Endothelial cell of umbilical vein (primary cell): ENCODE results near the gene C7. TPM values are rescaled to one million over a fixed set of nuclear protein-coding genes. Genes with fewer than 3 reads are reported as not detected.

Source experiments
- BruUV-seq: library from RNA; stranded (reverse); fragments of 400-500 nt; replicated peaks from 2 replicates; lab custom pipeline; 2021; lab: Mats Ljungman, UMichigan
- CTCF ChIA-PET: fragments of 300-600, 350-600 bp; sonication (Branson Sonifier 250); formaldehyde crosslinking; loops from one replicate; lab custom pipeline; 2021; ENCODE audit warnings: antibody characterized with exemption, inconsistent platforms; lab: Charles Lee
- POLR2A ChIA-PET: fragments of 300-600, 350-600 bp; sonication (Branson Sonifier 250); formaldehyde crosslinking; loops from one replicate; lab custom pipeline; 2021; ENCODE audit warnings: antibody characterized with exemption, inconsistent platforms; lab: Charles Lee
- DNase-seq: peaks from one replicate; pipeline ENCODE4 v3.0.0-alpha.2; 2011; ENCODE audit warnings: low read depth, low spot score
- FAIRE-seq: peaks from 2 replicates; lab custom pipeline; 2011; peaks lifted over from hg19 to GRCh38; lab: Jason Lieb, UNC
- H2AFZ ChIP-seq: 2 replicates; pipeline ENCODE4 v1.6.0; 2012; ENCODE audit warnings: low read depth, low read length, control low read depth, inconsistent platforms
- H3K27ac ChIP-seq: 2 replicates; pipeline ENCODE4 v1.5.1; 2011; ENCODE audit warnings: low read depth, mild to moderate bottlenecking, control low read depth, low read length, moderate library complexity; ENCODE audit not compliant: insufficient read depth
- H3K27me3 ChIP-seq, 2 experiments: 2 replicates each; pipeline versions ENCODE4 v1.6.0 to v1.6.1; 2011; ENCODE audit warnings: low read length in 2 of 2, mixed read lengths in 1 of 2; ENCODE audit not compliant: control insufficient read depth in 2 of 2, insufficient read depth in 2 of 2
- H3K36me3 ChIP-seq, 2 experiments: 2 replicates in 1 of 2; 3 replicates in 1 of 2; pipeline ENCODE4 v1.5.1; 2011; ENCODE audit warnings: low read length in 2 of 2, mild to moderate bottlenecking in 1 of 2, moderate library complexity in 1 of 2; ENCODE audit not compliant: control insufficient read depth in 2 of 2, insufficient read depth in 2 of 2; ENCODE audit errors: extremely low read depth in 1 of 2
- H3K4me1 ChIP-seq: 3 replicates; pipeline ENCODE4 v1.5.1; 2011; ENCODE audit warnings: mild to moderate bottlenecking, low read length; ENCODE audit not compliant: control insufficient read depth, insufficient read depth; ENCODE audit errors: extremely low read depth
- H3K4me2 ChIP-seq: 2 replicates; pipeline ENCODE4 v1.6.1; 2011; ENCODE audit warnings: low read length, control low read depth, mixed read lengths; ENCODE audit not compliant: insufficient read depth
- H3K4me3 ChIP-seq, 3 experiments: fragments of 200-600 bp in 1 of 3; sonication (generic), shearing (Covaris generic) in 1 of 3; replicated peaks in 1 of 3; 2 replicates each; pipeline ENCODE4 v1.5.1; 2011 to 2016; ENCODE audit warnings: control low read depth in 3 of 3, low read length in 3 of 3, mild to moderate bottlenecking in 2 of 3, inconsistent platforms in 1 of 3, low read depth in 1 of 3, moderate library complexity in 1 of 3; ENCODE audit not compliant: insufficient read depth in 1 of 3
- H3K79me2 ChIP-seq: 2 replicates; pipeline ENCODE4 v1.6.0; 2012; ENCODE audit warnings: low read length, inconsistent platforms; ENCODE audit not compliant: control insufficient read depth, insufficient read depth
- H3K9ac ChIP-seq: replicated peaks from 2 replicates; pipeline ENCODE3; 2011; ENCODE audit warnings: low read length, control low read depth; ENCODE audit not compliant: insufficient read depth; ENCODE audit errors: extremely low read depth
- H3K9me1 ChIP-seq: replicated peaks from 3 replicates; pipeline ENCODE4 v1.6.0; 2011; ENCODE audit warnings: mild to moderate bottlenecking, low read length; ENCODE audit not compliant: control insufficient read depth, insufficient read depth; ENCODE audit errors: extremely low read depth
- H3K9me3 ChIP-seq: replicated peaks from 2 replicates; pipeline ENCODE4 v1.5.1; 2012; ENCODE audit warnings: low read length, inconsistent platforms; ENCODE audit not compliant: control insufficient read depth, insufficient read depth
- H4K20me1 ChIP-seq: replicated peaks from 2 replicates; pipeline ENCODE3; 2011; ENCODE audit warnings: mild to moderate bottlenecking, low read length; ENCODE audit not compliant: control insufficient read depth, insufficient read depth; ENCODE audit errors: extremely low read depth
- EZH2 ChIP-seq: IDR thresholded peaks from 2 replicates; pipeline ENCODE4 v1.6.1; 2012; ENCODE audit warnings: borderline replicate concordance, low read depth, mild to moderate bottlenecking, moderate library complexity, low read length, inconsistent platforms; ENCODE audit not compliant: severe bottlenecking
- FOS ChIP-seq: IDR thresholded peaks from 2 replicates; pipeline ENCODE4 v1.6.1; 2011; ENCODE audit warnings: mild to moderate bottlenecking, low read length, moderate library complexity, borderline replicate concordance; ENCODE audit not compliant: insufficient read depth
- GATA2 ChIP-seq: IDR thresholded peaks from 2 replicates; pipeline ENCODE4 v1.7.0; 2011; ENCODE audit warnings: low read depth, mild to moderate bottlenecking, moderate library complexity, mixed read lengths, low read length; ENCODE audit not compliant: insufficient read length, insufficient read depth
- JUN ChIP-seq: IDR thresholded peaks from 2 replicates; pipeline ENCODE4 v1.6.1; 2011; ENCODE audit warnings: borderline replicate concordance, low read depth; ENCODE audit not compliant: insufficient read length, insufficient read depth
- MYC ChIP-seq: IDR thresholded peaks from one replicate; pipeline ENCODE4 v1.6.1; 2011; ENCODE audit warnings: mild to moderate bottlenecking, low read depth, low read length
- POLR2A ChIP-seq: IDR thresholded peaks from 2 replicates; pipeline ENCODE4 v1.6.1; 2012; ENCODE audit warnings: low read depth, mild to moderate bottlenecking, control low read depth, low read length
- POLR2AphosphoS5 ChIP-seq: IDR thresholded peaks from 2 replicates; pipeline ENCODE4 v1.6.1; 2012; ENCODE audit warnings: low read depth, mild to moderate bottlenecking, control low read depth, low read length, moderate library complexity; ENCODE audit not compliant: insufficient read depth
- dilution Hi-C: fragments of 300-500 bp; cut with MboI; formaldehyde crosslinking; loops from one replicate; pipeline ENCODE4 v1.15.0; 2019; ENCODE audit warnings: low sequenced_read_pairs; ENCODE audit not compliant: extremely low pct_ligation_motif_present
- intact Hi-C: fragments of 100-400 bp; cut with micrococcal nuclease; formaldehyde crosslinking; loops from one replicate; pipeline ENCODE4 v1.10.0; 2022
- polyA plus RNA-seq, 4 experiments: library from polyadenylated mRNA; depleted of rRNA in 3 of 4; stranded (reverse) in 3 of 4; unstranded in 1 of 4; fragments of >200 nt; gene quantifications; 2 replicates each; pipeline versions ENCODE4 v1.2.1 to v1.2.3, GENCODE V29; 2011 to 2012; ENCODE audit warnings: missing spikeins in 1 of 4
- total RNA-seq: library from RNA; stranded (reverse); gene quantifications from 2 replicates; pipeline ENCODE4 v1.2.3, GENCODE V29; 2021
- TF ChIP-seq, protein P1 (sequence below), 2 donors: IDR thresholded peaks; 1 replicate in 1 of 2; 2 replicates in 1 of 2; pipeline ENCODE4 v1.5.1; 2011; ENCODE audit warnings: low read length in 2 of 2, mild to moderate bottlenecking in 2 of 2, moderate library complexity in 2 of 2, control low read depth in 1 of 2, inconsistent platforms in 1 of 2, low read depth in 1 of 2; ENCODE audit not compliant: insufficient read depth in 1 of 2; ENCODE audit errors: extremely low read depth in 1 of 2
- TF ChIP-seq, protein P2 (sequence below): IDR thresholded peaks from 2 replicates; pipeline ENCODE4 v1.6.1; 2011; ENCODE audit not compliant: insufficient read depth, insufficient read length

C7 gene
- total and polyA plus RNA-seq, 2 donors (not counting 3 experiments of a cell fraction or from before 2014, with no cell fraction given): 0.08 to 0.29 TPM

DNA sequence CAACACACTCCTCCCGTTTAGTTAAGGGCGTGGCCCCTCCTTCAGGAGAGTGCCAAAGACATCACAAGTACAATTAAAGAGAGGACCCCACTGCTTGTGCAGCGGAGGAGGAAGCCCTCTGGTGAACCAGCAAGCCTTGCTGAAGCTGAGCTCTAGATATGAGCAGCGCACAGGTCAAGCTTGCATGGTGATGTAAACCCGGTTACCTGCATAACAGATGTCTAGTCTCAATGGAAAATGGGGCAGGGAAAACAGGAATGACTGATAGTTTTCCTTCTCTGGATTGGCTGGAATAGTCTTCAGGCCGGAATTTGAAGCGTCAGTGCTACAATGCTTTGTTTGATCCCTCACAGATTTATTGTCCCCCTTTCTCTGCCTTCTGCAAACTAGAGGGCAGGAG lies 95.6 kb downstream of the C7 start:
- DNase-seq (no peak), FAIRE-seq (no peak)
- intact Hi-C loops: no loop called here
- CTCF ChIA-PET: no interaction called here
- H3K27me3 ChIP-seq: no peaks in the 10 kb centered on the region
- H3K27ac ChIP-seq: no peak overlapping the region
- no peak overlapping the region for H3K4me2 ChIP-seq
- H3K9me3 ChIP-seq: no peaks in the 10 kb centered on the region
- H3K4me3 ChIP-seq: no peak overlapping the region
- no peaks in the 10 kb centered on the region for H3K9me1 ChIP-seq
- no peaks in the 10 kb centered on the region for H3K36me3 ChIP-seq
- POLR2A ChIA-PET: no interaction called here
- H2AFZ ChIP-seq: no peak overlapping the region
- H4K20me1 ChIP-seq: no peaks in the 10 kb centered on the region
- dilution Hi-C loops: no loop called here
- H3K9ac ChIP-seq: no peak overlapping the region
- H3K79me2 ChIP-seq: no peaks in the 10 kb centered on the region
- no peaks in the 10 kb centered on the region for H3K4me1 ChIP-seq
- no TSS peak for BruUV-seq
- TF ChIP-seq POLR2AphosphoS5: no peak
- no peak for TF ChIP-seq POLR2A
- no peak for TF ChIP-seq FOS
- TF ChIP-seq GATA2: no peak
- no peak for TF ChIP-seq EZH2
- TF ChIP-seq MYC: no peak
- TF ChIP-seq JUN: no peak
- TF ChIP-seq, protein P1, sequence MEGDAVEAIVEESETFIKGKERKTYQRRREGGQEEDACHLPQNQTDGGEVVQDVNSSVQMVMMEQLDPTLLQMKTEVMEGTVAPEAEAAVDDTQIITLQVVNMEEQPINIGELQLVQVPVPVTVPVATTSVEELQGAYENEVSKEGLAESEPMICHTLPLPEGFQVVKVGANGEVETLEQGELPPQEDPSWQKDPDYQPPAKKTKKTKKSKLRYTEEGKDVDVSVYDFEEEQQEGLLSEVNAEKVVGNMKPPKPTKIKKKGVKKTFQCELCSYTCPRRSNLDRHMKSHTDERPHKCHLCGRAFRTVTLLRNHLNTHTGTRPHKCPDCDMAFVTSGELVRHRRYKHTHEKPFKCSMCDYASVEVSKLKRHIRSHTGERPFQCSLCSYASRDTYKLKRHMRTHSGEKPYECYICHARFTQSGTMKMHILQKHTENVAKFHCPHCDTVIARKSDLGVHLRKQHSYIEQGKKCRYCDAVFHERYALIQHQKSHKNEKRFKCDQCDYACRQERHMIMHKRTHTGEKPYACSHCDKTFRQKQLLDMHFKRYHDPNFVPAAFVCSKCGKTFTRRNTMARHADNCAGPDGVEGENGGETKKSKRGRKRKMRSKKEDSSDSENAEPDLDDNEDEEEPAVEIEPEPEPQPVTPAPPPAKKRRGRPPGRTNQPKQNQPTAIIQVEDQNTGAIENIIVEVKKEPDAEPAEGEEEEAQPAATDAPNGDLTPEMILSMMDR (IDR thresholded peaks at IDR 0.05; ENCODE audit: extremely low read depth in 1 of 2, insufficient read depth in 1 of 2, low read depth in 1 of 2, low read length in 2 of 2): no peak
- TF ChIP-seq, protein P2, sequence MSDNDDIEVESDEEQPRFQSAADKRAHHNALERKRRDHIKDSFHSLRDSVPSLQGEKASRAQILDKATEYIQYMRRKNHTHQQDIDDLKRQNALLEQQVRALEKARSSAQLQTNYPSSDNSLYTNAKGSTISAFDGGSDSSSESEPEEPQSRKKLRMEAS: no peak
